Measurements from ENCODE around the gene ROR2.

The ROR2 gene

GRCh38 chr9:91942201-91942600 lies 7.8 kb downstream of the ROR2 start:
- Mint-ChIP-seq H3K4me3 (no peak overlapping the region), H3K27me3 (ENCODE audit: low read depth) (peaks cover 8% of the 10 kb centered on the region), H3K4me1 (peaks cover 39% of the 10 kb centered on the region), H3K9me3 (peaks cover 5% of the 10 kb centered on the region), H3K36me3 (ENCODE audit: low read depth) (peaks cover 18% of the 10 kb centered on the region), H3K27ac (peak overlapping the region in 1 of 3 experiments; percentile 4)
- no peak for TF ChIP-seq CTCF (IDR thresholded peaks at IDR 0.05; ENCODE audit: unreplicated experiment in 3 of 3)

GRCh38 chr9:91939978-91940377 lies 10.1 kb downstream of the ROR2 start:
- no peak overlapping the region for H3K4me3 Mint-ChIP-seq
- peaks cover 20% of the 10 kb centered on the region for H3K36me3 Mint-ChIP-seq (ENCODE audit: low read depth)
- peaks cover 30% of the 10 kb centered on the region for H3K4me1 Mint-ChIP-seq
- H3K27ac Mint-ChIP-seq, result no peak overlapping the region
- no peaks in the 10 kb centered on the region for H3K27me3 Mint-ChIP-seq (ENCODE audit: low read depth)
- H3K9me3 Mint-ChIP-seq, result peaks cover 5% of the 10 kb centered on the region
- TF ChIP-seq CTCF (IDR thresholded peaks at IDR 0.05; ENCODE audit: unreplicated experiment in 3 of 3), result no peak

- Mint-ChIP-seq H3K36me3 (ENCODE audit: low read depth) (peaks cover 33% of the 10 kb centered on the region), H3K27me3 (ENCODE audit: low read depth) (no peaks in the 10 kb centered on the region), H3K9me3 (peaks cover 6% of the 10 kb centered on the region), H3K27ac (peak overlapping the region in 2 of 3 experiments; percentile 84 to 89), H3K4me1 (peaks cover 25% of the 10 kb centered on the region), H3K4me3 (no peak overlapping the region)
- TF ChIP-seq CTCF (IDR thresholded peaks at IDR 0.05; ENCODE audit: unreplicated experiment in 3 of 3), result no peak
Observed at GRCh38 chr9:91937727-91938126, 12.3 kb downstream of the ROR2 start.

GRCh38 chr9:91937056-91937455 lies 13.0 kb downstream of the ROR2 start:
- Mint-ChIP-seq H3K9me3 (peaks cover 9% of the 10 kb centered on the region), H3K27me3 (ENCODE audit: low read depth) (no peaks in the 10 kb centered on the region), H3K4me3 (no peak overlapping the region), H3K4me1 (peaks cover 25% of the 10 kb centered on the region), H3K36me3 (ENCODE audit: low read depth) (peaks cover 34% of the 10 kb centered on the region), H3K27ac (peak overlapping the region in 2 of 3 experiments; percentile 84 to 89)
- TF ChIP-seq CTCF (IDR thresholded peaks at IDR 0.05; ENCODE audit: unreplicated experiment in 3 of 3), result no peak

GRCh38 chr9:91935805-91936514 lies 14.1 kb downstream of the ROR2 start:
- Mint-ChIP-seq H3K4me3 (no peak overlapping the region), H3K27ac (peak overlapping the region in 1 of 3 experiments; percentile 70), H3K4me1 (peaks cover 25% of the 10 kb centered on the region), H3K9me3 (peaks cover 19% of the 10 kb centered on the region), H3K27me3 (ENCODE audit: low read depth) (no peaks in the 10 kb centered on the region), H3K36me3 (ENCODE audit: low read depth) (peaks cover 36% of the 10 kb centered on the region)
- TF ChIP-seq CTCF (IDR thresholded peaks at IDR 0.05; ENCODE audit: unreplicated experiment in 3 of 3), result no peak
